Right lobe of liver (tissue), 6 donors: ENCODE measurements around the gene SLC12A2. TPM values are rescaled to one million over a fixed set of nuclear protein-coding genes. Genes with fewer than 3 reads are reported as not detected.

Source experiments
- ATAC-seq, 4 donors: fragments of 200-7000 bp; cut with Tn5 transposase; one replicate each; pipeline ENCODE4 v1.9.1; 2020; ENCODE audit warnings: mild to moderate bottlenecking in 4 of 4, moderate library complexity in 4 of 4
- DNase-seq, 3 donors: peaks; one replicate each; pipeline ENCODE4 v3.0.0-alpha.2; 2020
- H3K27ac ChIP-seq, 3 donors: fragments of 200-600 bp; one replicate each; pipeline ENCODE4 v1.8.0; 2022
- H3K27me3 ChIP-seq, 2 donors: fragments of 200-600 bp; one replicate each; pipeline ENCODE4 v1.8.0; 2022
- H3K36me3 ChIP-seq, 4 donors: fragments of 200-600 bp; sonication (generic) in 1 of 4; one replicate each; pipeline versions ENCODE4 v1.5.1 to v1.8.0; 2017 to 2022; ENCODE audit warnings: control low read depth in 1 of 4
- H3K4me1 ChIP-seq, 4 donors: fragments of 200-600 bp; sonication (generic) in 1 of 4; one replicate each; pipeline versions ENCODE4 v1.5.1 to v1.8.0; 2017 to 2022; ENCODE audit warnings: control low read depth in 1 of 4
- H3K4me3 ChIP-seq, 3 donors: fragments of 200-600 bp; one replicate each; pipeline ENCODE4 v1.8.0; 2022
- H3K9me3 ChIP-seq, 4 donors: fragments of 200-600 bp; sonication (generic) in 1 of 4; one replicate each; pipeline versions ENCODE4 v1.5.1 to v1.8.0; 2017 to 2022; ENCODE audit warnings: control low read depth in 1 of 4
- POLR2A ChIP-seq: fragments of 450-650 bp; IDR thresholded peaks from one replicate; pipeline ENCODE4 v1.6.1; 2017; ENCODE audit warnings: antibody characterized with exemption, mild to moderate bottlenecking
- WGBS: methylation state at CpG from one replicate; pipeline ENCODE4 v1.1.6; 2018; ENCODE audit warnings: low coverage, low lambda C conversion rate; ENCODE audit not compliant: insufficient coverage; ENCODE audit errors: missing lambda C conversion rate; 5-methylcytosine and 5-hydroxymethylcytosine counted together
- intact Hi-C, 2 donors: fragments of 100-400 bp; cut with DNase I; formaldehyde crosslinking; loops; one replicate each; pipeline versions ENCODE4 v1.11.2 to v1.14.1; 2022
- total RNA-seq, 6 experiments: library from RNA; depleted of rRNA in 2 of 6; stranded (reverse); fragments of >200 nt in 2 of 6; fragmentation: NEBNext Ultra II Directional in 3 of 6; extraction: Animal tissue kit (Norgen Biotek cat#: 25700) in 3 of 6; gene quantifications; one replicate each; pipeline versions ENCODE4 v1.1.0 to v1.2.4, GENCODE V29; 2016 to 2023
- TF ChIP-seq, protein P1 (sequence below), 4 donors: fragments of 200-600 bp in 3 of 4; fragments of 450-650 bp in 1 of 4; IDR thresholded peaks; one replicate each; pipeline versions ENCODE4 v1.5.1 to v1.8.0; 2016 to 2022; ENCODE audit warnings: antibody characterized with exemption in 4 of 4, mild to moderate bottlenecking in 2 of 4
- donor health status: DM: no; HTN: yes; CAD: no.
- donor health status: DM: no; HTN: no; CAD: no.
- donor health status: DM: no; HTN: no; CAD: no.
- donor health status: DM: no; HTN: yes; CAD: no.
- donor health status: DM: no; HTN: yes; CAD: no.

SLC12A2 gene
- total RNA-seq, 6 experiments from 2014 or later = 3.1 to 9.8 (median 8.1) TPM

DNA sequence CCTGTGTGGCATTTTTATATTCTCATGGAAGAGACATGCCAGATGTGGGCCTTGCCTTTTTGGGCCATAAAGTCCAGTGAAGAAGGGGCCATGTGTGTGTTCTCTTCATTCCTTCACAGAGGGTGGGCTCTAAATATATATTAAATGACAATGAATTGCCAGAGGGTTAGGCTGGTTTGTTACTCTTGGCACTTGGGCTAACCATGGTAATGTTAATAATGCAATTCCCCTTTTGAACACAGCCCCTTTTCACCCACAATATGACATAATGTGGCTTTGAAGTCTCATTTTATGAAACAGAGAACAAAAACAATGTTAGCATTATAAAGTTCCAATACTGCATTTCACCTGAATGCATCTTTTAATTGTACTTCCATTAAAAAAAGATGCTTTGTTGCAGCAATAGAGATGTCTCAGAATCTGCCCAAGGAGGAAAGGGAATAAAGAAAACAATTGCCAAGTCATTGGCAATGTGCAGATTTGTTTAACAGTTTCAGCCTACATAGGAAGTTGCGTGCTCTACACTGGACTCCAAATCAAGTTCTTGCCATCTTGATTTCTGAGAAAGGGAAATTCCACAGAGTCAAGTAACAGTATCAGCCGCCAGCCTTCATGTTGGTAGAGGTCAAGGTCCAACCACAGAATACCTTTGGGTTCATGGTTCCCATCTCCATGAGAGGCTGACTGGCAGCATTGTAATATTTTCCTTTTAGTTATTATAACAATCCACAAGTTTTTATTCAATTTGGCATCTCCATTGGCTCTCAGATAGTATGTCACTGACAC, 141.9 kb downstream of the SLC12A2 start:
- Histone ChIP-seq H3K4me1 (no peaks in the 10 kb centered on the region), H3K27me3 (no peaks in the 10 kb centered on the region), H3K9me3 (no peaks in the 10 kb centered on the region), H3K27ac (no peak overlapping the region), H3K36me3 (no peaks in the 10 kb centered on the region), H3K4me3 (no peak overlapping the region)
- DNase-seq (no peak), ATAC-seq (no peak)
- intact Hi-C loops = no loop called here
- WGBS = 90% methylated on average over 1 of the region's 2 CpGs
- no peak for TF ChIP-seq POLR2A
- TF ChIP-seq, protein P1, sequence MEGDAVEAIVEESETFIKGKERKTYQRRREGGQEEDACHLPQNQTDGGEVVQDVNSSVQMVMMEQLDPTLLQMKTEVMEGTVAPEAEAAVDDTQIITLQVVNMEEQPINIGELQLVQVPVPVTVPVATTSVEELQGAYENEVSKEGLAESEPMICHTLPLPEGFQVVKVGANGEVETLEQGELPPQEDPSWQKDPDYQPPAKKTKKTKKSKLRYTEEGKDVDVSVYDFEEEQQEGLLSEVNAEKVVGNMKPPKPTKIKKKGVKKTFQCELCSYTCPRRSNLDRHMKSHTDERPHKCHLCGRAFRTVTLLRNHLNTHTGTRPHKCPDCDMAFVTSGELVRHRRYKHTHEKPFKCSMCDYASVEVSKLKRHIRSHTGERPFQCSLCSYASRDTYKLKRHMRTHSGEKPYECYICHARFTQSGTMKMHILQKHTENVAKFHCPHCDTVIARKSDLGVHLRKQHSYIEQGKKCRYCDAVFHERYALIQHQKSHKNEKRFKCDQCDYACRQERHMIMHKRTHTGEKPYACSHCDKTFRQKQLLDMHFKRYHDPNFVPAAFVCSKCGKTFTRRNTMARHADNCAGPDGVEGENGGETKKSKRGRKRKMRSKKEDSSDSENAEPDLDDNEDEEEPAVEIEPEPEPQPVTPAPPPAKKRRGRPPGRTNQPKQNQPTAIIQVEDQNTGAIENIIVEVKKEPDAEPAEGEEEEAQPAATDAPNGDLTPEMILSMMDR (IDR thresholded peaks at IDR 0.05) = no peak

GRCh38 chr5:128228008-128228407, 144.4 kb downstream of the SLC12A2 start:
- no peaks in the 10 kb centered on the region for H3K36me3 ChIP-seq
- H3K27ac ChIP-seq = no peak overlapping the region
- intact Hi-C loops = no loop called here
- H3K9me3 ChIP-seq = no peaks in the 10 kb centered on the region
- no peaks in the 10 kb centered on the region for H3K27me3 ChIP-seq
- ATAC-seq (no peak), DNase-seq (no peak)
- no peaks in the 10 kb centered on the region for H3K4me1 ChIP-seq
- no peak for TF ChIP-seq POLR2A
- TF ChIP-seq, protein P1 (IDR thresholded peaks at IDR 0.05) = no peak
- no peak overlapping the region for H3K4me3 ChIP-seq
- WGBS = 77% methylated on average over 2 of the region's 3 CpGs

DNA sequence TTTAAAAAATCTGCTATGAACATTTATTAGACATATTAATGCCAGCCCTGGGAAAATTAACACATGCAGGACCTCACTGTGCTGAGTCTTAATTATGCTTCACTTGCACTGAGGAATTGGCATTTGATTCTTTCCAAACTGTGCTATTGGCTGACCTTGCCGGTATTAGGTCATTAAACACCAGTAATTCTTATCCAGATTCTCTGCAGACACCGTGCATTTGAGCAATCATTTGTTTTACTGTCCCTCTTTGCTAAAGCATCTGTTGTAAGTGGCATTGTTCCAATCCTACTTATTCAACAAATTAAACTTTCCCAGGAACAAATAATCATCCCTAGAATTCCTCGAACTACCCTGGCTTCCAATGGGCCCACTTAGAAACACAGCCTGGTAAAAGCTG, 145.0 kb downstream of the SLC12A2 start:
- DNase-seq (no peak), ATAC-seq (no peak)
- Histone ChIP-seq H3K4me1 (no peaks in the 10 kb centered on the region), H3K27me3 (no peaks in the 10 kb centered on the region), H3K36me3 (no peaks in the 10 kb centered on the region), H3K4me3 (no peak overlapping the region), H3K27ac (no peak overlapping the region), H3K9me3 (no peaks in the 10 kb centered on the region)
- WGBS = 37% methylated on average over 3 of the region's 3 CpGs
- TF ChIP-seq POLR2A = no peak
- TF ChIP-seq, protein P1 (IDR thresholded peaks at IDR 0.05) = no peak
- intact Hi-C loops = no loop called here

GRCh38 chr5:128234928-128235641, 151.5 kb downstream of the SLC12A2 start:
- no peak for ATAC-seq
- TF ChIP-seq POLR2A = no peak
- TF ChIP-seq, protein P1 (IDR thresholded peaks at IDR 0.05) = no peak
- H3K9me3 ChIP-seq = no peaks in the 10 kb centered on the region
- DNase-seq = no peak
- H3K27me3 ChIP-seq = no peaks in the 10 kb centered on the region
- no peaks in the 10 kb centered on the region for H3K36me3 ChIP-seq
- H3K4me3 ChIP-seq = no peak overlapping the region
- intact Hi-C loops = no loop called here
- no peaks in the 10 kb centered on the region for H3K4me1 ChIP-seq
- WGBS = 14% methylated on average over 1 of the region's 7 CpGs
- no peak overlapping the region for H3K27ac ChIP-seq
